DMS79 treated with DMSO at 0.1 percent for 48 hours (cell line): ENCODE measurements around the gene DUSP9.

Experiments
- DNase-seq: peaks from one replicate; lab custom pipeline; 2025; lab: John Stamatoyannopoulos, UW

The DUSP9 gene

DNA sequence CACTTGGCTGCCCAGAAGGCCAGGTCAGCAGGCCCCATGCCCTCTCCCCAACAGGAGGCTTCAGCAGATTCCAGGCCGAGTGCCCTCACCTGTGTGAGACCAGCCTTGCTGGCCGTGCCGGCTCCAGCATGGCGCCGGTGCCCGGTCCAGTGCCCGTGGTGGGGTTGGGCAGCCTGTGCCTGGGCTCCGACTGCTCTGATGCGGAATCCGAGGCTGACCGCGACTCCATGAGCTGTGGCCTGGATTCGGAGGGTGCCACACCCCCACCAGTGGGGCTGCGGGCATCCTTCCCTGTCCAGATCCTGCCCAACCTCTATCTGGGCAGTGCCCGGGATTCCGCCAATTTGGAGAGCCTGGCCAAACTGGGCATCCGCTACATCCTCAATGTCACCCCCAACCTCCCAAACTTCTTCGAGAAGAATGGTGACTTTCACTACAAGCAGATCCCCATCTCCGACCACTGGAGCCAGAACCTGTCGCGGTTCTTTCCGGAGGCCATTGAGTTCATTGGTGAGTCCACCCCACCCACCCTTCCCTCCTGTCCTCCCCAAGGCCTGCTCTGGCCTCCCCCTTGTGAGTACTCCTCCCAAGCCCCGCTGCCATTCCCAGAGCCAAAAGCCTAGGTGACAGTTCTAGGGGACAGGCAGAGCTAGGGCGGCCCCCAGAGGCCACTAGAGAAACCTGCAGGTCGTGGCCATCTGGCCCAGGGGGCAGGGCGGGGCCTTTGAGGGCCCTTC lies 2.3 kb downstream of the DUSP9 start:
- DNase-seq: no peak

DNA sequence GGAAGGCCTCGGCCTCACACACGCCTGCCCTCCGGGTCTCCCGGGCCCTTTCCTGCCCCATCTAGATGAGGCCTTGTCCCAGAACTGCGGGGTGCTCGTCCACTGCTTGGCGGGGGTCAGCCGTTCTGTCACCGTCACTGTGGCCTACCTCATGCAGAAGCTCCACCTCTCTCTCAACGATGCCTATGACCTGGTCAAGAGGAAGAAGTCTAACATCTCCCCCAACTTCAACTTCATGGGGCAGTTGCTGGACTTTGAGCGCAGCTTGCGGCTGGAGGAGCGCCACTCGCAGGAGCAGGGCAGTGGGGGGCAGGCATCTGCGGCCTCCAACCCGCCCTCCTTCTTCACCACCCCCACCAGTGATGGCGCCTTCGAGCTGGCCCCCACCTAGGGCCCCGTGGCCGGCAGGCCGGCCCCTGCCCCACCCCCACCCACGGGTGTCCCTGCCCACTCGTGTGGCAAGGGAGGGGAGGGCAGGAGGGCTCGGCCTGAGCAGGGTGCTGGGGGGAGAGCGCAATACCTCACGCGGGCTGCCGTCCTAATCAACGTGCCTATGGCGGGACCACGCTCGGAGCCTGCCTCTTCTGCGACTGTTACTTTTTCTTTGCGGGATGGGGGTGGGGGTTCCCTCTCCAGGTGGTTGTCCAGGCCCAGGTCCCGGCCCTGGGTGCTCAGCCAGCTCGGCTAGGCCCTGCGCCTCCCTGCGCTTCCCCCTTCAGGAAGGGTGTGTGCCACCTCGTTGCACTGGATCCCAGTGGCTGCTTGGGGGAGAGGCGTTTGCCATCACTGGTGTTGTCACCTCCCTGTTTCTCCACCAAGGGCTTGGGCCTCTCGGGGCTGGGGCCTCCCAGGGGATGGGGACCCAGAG lies 3.1 kb downstream of the DUSP9 start:
- DNase-seq: no peak

DNA sequence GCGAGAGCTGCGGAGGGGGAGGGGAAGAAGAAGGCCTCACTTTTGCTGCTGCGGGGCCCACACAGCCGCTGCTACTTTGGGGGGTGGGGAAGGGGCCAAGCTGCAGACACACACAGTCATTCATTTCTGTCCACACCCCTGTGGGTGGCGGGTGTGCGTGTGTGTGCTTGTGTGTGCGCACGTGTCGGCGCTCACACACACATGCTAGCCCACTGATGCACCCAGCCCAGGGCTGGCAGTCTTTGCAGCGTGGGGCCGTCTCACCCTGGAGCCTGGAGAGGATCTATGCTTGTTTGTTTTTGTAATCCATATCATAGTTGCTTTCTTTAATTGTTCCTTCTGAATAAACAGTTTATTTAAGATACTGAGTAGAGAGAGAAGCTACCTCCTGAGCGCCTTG lies 4.0 kb downstream of the DUSP9 start:
- no peak for DNase-seq

DNA sequence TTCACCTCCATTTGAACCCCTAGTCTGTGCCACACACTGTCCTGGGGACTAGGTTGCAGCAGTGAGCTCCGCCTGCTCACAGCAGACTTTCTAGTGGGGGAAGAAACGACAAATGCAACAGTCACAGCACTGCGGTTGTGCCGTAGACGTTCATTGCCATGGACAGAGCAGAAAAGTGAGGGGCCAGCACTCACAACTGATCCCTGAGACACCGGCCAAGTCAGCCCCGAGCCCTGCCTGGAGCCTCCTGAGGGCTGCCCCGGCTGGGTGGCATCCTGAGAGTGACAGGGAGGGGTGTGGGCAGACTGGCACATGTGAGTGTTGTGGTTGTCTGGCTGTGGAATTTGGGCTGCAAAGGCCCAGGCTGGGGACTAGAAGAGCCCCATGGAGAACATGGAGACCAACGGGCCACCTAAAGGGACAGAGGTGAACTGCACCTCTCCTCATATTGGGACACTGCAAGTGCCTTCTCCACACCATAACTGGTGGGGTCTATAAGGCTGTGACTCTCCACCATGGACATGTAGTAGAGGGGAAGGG lies 4.6 kb downstream of the DUSP9 start:
- no peak for DNase-seq

DNA sequence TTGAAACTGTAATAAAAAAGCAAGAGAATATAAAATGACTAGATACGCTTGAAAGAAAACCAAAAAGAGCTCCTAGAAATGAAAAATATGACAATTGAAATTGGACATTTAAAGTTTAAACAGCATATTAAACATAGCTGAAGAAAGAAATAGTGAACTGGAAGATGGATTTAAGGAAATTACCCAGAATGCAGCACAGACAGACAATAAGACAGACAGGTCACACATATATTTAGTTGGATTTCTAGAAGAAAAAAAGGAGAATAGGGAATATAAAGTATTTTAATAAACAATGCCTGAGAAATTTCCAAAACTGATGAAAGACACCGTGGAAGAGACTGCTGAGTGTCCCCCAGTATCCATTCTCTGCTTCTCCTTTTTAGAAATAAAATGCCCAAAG lies 6.6 kb downstream of the DUSP9 start:
- DNase-seq: no peak

DNA sequence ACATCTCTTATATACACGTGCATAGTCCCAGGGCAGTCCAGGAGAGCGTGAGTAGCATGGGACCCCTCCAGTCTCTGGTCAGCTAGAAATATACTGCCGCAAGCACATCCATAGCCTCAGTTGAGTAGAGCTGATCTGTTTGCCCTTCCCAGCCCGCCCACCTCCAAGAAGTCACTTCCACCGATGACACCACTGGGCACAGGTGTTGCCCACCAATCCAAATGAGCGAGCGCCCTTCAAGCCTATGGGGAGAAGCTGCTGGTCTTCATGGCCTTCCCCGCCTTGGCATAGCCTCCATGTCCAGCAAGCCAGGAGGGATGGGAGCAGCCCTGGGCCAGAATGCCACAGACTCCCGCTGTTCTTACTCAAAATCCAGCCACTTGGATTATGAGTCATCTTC lies 10.2 kb downstream of the DUSP9 start:
- no peak for DNase-seq

DNA sequence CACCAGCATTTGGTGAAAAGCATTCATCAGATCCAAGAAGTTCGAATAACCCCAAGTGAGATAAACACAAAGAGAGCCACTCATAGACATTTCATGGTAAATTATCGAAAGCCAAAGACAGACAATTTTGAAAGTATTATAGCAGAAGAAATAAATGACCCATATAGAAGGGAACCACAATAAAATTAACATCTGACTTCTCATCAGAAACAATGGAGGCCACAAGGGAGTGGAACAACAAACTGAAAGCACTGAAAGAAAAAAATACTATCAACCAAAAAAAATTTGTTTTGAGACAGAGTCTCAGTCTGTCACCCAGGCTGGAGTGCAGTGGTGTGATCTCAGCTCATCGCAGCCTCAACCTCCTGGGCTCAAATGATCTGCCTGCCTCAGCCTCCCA lies 12.3 kb downstream of the DUSP9 start:
- DNase-seq: no peak

DNA sequence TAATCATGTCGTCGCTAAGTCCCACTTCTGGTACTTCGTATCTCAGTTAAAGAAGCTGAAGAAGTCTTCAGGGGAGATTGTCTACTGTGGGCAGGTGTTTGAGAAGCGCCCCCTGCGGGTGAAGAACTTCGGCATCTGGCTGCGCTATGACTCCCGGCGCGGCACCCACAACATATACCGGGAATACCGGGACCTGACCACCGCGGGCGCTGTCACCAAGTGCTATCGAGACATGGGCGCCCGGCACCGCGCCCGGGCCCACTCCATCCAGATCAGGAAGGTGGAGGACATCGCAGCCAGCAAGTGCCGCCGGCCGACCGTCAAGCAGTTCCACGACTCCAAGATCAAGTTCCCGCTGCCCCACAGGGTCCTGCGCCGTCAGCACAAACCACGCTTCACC lies 15.3 kb downstream of the DUSP9 start:
- DNase-seq: no peak

DNA sequence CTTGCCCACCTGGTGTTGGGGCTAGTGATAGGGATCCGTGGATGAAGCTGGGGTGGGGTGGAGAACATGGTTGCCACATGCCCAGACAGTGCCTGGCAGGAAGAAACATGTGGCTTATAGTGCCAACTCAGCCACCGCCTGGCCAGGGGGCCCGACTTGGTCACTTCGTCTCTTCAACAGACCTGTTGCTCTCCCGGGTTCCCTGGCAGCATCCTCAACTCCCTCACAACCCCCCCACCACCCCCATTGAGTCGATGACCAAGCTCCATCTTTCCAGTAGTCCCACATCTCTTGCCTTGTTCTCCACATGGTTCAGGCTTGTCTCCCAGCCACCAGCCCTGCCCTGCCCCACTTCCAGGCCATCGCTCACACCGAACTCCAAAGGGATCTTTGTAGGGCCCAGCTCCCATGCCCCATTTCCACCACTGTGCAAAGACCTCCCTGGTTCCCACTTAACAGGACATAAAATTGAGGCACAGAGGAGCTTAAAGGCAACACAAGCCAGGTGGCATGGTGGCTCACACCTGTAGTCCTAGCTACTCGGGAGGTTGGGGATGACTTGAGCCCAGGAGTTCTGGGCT lies 18.8 kb downstream of the DUSP9 start:
- no peak for DNase-seq

DNA sequence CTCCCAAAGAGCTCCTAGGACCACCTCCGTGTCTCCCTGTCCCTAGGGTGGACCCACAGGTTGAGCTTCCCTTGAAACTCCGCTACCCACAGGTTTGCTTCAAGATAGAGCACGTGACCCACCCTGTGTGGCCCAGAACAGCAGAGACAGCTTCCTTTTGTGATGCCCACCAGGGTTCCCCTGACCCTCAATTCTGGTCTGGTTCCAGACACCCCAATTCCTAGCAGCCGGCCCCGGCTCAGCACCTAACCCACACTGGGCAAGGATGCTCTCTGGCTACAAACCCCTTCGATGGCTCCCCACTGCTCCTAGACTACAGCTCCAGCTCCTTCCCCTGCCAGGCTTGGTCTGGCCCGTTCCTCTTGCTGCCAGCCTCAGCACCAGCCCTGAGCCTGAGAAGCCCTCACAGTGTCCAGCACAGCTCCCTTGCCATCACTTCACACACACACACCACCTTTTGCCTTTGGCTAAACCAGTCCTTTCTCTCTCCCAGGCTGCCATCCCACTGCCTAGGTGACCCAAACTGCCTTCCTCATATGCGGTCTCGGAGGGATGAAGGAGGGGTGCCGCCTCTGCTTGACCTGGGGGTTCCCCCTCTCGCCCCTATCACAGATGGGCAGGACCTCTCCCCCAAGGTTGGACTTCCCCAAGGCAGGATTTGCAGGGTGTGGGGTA lies 20.4 kb downstream of the DUSP9 start:
- DNase-seq: no peak

DNA sequence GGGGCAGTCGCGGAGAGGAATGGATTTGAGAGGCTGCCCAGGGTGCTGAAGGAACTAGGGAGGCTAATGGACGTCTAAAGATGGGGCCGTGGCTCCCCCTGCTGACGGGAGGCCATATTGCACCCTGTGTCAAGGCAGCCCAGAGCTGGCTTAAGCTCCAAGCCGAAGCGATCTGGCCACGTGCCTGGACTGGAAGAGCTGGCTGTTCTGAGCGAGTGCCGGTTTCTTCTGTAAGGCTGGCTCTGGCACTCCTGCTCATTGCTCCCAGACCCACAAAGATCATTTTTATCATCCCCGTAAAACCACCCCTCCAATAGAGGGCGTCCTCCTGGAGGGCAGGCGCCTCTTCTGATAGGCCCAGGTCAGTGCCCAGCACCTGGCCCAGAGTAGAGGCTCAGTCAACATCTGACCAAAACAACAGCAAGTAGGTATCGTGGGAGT lies 21.0 kb downstream of the DUSP9 start:
- DNase-seq: peak; percentile 62

DNA sequence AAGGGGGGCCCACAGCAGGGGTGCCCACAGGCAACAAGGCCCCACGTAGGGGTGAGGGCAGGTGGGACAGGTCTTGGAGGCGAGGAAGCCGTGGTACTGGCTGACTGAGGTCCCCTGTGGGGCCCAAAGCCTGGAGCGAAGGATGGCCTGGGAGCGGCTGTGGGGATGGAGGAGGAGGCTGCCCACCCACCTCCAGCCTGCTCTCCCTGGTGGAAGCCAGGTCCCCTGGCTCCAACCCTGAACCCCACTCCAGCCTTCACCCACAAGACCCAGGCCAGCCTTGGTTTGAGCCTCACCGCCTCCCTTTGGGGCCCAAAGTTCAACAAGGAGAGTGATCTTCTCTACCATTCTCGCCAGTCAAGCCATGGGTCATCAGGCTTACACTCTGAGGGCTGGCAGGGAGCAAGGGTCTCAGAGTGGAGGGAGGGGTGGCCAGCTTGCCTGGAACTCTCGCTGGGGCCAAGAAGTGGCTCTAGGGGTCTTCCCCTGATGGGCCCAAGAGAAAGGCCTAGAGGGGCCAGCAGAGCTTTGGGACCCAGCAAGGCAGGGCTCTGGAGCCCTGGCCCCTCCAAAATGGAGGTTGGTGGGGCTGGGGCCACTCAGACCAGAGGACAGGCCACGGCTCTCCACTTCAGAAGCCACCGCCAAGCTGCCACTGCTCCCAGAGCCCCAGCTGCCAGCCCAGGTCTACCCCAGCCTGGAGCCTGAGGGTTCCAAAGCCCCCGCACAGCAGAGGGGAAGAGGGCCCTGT lies 21.6 kb downstream of the DUSP9 start:
- no peak for DNase-seq

DNA sequence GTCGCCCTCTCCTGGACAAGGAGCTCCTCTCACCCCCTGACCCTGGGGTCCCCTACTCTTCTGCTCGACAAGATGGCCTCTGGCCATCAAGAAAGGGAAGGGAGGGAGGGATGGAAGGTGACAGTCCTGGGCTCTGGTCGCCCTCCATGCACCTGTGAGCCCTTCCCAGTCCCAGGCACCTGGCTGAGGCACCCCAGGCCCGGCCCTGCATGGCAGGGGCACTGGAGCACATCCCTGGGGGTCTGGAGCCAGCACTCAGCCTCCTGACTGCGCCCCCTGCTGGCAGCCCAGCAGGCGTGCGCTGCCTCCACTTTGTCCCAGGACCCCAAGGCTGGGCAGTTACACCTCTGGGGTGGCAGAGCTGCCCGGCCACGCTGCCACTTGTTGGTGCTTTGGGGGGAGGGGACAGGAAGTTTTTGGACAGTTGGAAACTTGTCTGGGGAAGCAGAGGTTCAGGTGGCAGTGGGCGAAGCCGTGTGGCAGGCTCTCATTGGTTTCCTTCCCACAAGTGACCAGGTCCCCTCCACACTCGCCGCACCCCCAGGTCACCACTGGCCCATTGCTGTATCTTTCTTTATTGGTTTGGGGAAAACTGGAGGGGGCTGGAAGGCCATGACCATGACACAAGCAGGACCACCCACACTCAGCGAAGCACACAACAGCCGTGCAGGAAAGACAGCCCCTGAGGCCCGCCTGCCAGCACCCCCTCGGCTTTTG lies 22.3 kb downstream of the DUSP9 start:
- DNase-seq: no peak

DNA sequence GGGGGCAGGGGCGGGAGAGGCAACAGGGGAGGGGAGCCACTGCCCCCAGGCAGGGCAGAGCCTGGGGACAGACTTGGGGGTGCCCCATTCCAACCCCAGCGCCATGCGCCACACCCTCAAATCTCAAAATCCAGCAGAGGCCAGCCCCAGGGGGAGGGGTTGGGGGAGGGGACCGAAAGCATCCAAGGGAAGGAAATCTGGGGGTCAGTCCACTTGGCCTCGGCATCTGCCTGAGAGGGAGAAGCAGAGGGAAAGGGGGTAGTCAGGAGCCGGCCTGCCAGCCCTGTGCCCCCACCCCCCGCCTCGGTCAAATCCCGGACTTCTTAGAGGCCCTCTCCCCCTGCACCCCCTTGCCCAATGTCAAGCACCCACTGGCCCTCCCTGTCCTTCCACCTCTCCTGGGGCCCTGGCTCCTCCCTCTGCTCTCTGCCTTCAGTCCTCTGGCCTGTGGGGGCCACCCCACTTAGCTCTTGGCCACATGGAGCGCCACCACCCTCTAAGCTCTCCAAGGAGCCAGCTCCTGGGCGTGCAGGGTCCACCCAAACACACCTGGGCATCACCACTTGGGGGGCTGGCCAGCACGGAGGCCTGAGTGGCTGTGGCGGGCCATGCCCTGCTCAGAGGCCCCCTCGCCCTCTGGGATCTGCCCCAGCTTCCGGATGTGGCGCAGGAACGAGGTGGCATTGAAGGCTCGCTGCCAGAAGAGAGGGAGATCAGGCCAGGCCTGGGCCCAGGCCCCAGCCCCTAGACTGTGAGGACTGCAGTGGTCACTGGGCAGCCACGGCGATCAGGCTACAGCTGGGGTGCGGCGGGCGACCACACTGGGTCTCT lies 23.1 kb downstream of the DUSP9 start:
- no peak for DNase-seq

DNA sequence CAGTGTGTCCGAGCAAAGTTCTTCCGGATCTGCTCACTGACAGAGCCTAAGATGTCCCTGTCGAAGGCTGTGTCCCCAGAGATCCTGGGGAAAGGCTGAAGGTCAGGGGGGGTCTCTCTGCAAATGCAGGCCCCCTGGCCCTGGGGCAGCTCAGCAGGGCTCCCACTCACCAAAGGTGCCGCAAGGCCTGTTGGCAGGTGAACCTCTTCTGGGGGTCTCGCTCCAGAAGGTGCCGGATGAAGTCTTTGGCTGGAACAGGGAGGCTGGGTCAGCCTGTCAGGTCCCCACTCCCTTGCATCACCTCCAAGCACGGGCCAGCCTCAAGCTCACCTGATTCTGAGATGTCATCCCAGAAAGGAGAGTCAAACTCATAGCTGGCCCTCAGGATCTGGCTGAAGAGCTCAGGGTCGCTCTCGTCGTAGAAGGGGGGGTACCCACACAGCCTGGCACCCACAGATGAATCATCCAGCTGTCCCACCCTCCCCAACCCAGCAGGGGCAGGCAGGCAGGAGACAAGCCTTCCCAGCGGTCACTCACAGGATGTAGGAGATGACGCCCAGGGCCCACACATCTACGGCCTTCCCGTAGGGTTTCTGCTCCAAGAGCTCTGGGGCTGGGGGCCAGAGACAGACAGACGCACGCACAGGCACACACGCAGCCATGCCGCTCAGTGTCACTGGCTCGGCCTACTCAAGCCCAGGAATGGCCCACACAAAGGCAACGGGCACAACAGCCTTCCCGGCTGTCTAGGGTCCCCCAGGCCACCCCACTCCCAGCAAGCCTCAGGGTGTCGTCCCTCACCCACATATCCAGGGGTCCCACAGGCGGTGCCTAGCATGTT lies 24.0 kb downstream of the DUSP9 start:
- no peak for DNase-seq

DNA sequence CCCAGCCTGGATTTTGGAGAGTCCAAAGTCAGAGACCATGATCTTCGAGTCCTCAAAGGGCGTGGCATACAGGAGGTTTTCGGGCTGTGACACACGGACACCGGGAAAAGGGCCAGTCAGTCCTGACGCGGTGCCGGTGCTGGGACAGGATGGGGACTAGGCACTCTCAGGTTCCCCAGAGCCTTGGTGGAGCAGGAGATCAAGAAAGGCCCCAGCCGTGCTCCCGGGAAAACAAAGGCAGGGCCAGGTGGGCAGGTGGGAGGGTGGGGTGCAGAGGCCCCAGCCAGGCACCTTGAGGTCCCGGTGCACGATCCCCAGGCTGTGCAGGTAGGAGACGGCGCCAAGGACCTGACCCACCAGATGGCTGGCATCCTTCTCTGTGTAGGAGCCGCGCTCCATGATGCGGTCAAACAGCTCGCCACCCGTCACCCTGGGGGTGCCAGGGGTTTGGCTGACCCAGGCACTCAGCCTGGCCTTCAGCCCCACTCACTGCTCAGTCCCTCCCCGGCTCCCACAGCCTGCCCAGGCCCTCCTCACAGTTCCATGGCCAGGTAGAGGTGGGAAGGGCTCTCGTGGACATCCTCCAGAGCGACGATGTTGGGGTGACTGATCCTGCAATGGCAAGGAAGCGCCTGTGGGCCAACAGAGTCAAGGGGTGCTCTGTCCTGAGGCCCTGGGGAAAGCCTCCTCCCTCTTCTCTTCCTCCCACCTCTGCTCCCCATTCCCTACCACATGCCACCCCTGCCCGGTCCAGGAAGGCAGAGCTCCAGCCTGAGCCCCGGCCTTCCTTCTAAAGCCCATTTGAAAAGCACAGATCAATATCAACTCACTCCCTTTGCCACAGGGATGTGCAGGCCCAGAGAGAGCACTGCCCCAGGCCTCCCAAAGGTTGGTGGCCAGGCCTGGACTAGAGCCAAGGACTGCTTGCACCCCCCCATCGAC lies 24.9 kb downstream of the DUSP9 start:
- no peak for DNase-seq

DNA sequence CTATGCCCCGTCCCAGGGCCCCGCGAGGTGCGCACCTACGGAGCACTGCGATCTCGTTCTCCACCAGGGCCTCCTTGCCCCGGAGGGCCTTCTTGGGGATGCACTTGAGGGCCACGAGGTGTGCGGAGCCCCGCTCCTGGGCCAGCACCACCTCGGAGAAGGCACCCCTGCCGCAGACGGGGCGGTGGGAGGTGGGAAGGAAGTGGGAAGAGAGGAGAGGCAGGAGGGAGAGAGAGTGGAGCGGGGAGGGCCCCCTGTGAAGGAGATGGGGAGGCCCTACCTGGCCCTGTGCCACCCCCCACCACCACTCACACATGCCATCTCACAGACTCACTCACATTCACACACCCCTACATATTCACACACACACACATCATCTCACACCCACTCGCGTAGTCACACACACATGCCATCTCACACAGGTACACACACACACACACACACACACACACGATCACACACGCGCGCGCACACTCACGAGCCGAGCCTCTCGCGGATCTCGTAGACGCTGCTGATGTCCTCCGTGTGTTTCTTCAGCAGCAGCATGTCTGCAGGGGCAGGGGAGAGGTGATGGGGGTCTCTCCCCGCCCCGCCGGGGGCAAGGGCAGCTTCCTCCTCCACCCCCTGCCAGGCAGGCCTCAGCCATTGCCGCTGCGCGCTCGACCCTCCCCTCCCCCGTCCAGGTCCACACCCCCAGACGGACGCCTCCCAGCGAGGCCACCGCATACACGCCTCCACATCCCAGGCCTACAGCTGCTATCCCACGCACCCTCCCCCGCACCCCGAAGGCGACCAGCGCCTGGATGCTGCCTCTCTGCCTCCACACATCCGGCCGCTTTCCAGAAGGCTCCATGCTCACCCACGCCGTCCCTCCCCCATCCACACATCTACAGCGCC lies 25.8 kb downstream of the DUSP9 start:
- no peak for DNase-seq
